Measurements from ENCODE around the gene NID2.

Gene NID2

GRCh38 chr14:52039124-52039815 lies 29.6 kb downstream of the NID2 start:
- DNase-seq: no peak
- H3K27me3 ChIP-seq: no peaks in the 10 kb centered on the region
- TF ChIP-seq, protein P1, sequence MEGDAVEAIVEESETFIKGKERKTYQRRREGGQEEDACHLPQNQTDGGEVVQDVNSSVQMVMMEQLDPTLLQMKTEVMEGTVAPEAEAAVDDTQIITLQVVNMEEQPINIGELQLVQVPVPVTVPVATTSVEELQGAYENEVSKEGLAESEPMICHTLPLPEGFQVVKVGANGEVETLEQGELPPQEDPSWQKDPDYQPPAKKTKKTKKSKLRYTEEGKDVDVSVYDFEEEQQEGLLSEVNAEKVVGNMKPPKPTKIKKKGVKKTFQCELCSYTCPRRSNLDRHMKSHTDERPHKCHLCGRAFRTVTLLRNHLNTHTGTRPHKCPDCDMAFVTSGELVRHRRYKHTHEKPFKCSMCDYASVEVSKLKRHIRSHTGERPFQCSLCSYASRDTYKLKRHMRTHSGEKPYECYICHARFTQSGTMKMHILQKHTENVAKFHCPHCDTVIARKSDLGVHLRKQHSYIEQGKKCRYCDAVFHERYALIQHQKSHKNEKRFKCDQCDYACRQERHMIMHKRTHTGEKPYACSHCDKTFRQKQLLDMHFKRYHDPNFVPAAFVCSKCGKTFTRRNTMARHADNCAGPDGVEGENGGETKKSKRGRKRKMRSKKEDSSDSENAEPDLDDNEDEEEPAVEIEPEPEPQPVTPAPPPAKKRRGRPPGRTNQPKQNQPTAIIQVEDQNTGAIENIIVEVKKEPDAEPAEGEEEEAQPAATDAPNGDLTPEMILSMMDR (IDR thresholded peaks at IDR 0.05; ENCODE audit: low read depth, low read length): no peak
- H3K4me1 ChIP-seq: no peaks in the 10 kb centered on the region
- no peaks in the 10 kb centered on the region for H3K36me3 ChIP-seq
- no peaks in the 10 kb centered on the region for H3K9me3 ChIP-seq
- H3K4me3 ChIP-seq (ENCODE audit: low read depth, low read length): no peak overlapping the region

DNA sequence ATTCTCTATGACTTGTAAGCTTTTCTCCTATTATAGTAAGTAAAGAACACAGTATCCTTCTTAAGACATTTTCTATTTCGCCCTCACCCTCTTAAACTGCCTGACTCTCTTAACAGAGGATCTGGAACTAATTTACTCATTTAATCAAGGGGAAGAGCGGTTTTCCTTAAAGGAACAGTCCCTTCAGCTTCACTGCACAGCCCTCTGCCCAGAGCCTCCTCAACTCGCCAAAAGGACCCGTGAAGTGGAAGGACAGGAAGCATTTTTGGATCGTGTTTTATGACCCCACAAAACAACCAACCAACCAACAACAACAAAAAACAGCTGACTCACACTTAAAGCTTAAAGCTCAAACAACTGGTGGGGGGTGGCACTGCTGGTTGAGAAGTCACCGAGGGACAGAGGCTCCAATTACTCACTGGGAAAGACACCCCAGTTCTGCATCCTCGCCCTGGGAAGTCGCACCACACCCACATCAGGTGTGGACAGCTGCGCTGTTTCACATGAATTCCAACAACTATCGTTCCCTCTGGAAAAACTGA lies 35.7 kb downstream of the NID2 start:
- TF ChIP-seq, protein P1 (IDR thresholded peaks at IDR 0.05; ENCODE audit: low read depth, low read length): no peak
- no peaks in the 10 kb centered on the region for H3K4me1 ChIP-seq
- H3K27me3 ChIP-seq: no peaks in the 10 kb centered on the region
- DNase-seq: no peak
- no peak overlapping the region for H3K4me3 ChIP-seq (ENCODE audit: low read depth, low read length)
- no peaks in the 10 kb centered on the region for H3K9me3 ChIP-seq
- no peaks in the 10 kb centered on the region for H3K36me3 ChIP-seq

- no peaks in the 10 kb centered on the region for H3K36me3 ChIP-seq
- H3K4me3 ChIP-seq (ENCODE audit: low read depth, low read length): no peak overlapping the region
- no peak for DNase-seq
- TF ChIP-seq, protein P1 (IDR thresholded peaks at IDR 0.05; ENCODE audit: low read depth, low read length): no peak
- H3K27me3 ChIP-seq: no peaks in the 10 kb centered on the region
- no peaks in the 10 kb centered on the region for H3K9me3 ChIP-seq
- H3K4me1 ChIP-seq: no peaks in the 10 kb centered on the region
These were observed 36.6 kb downstream of the NID2 start for GRCh38 chr14:52032204-52032801.

- no peaks in the 10 kb centered on the region for H3K4me1 ChIP-seq
- TF ChIP-seq, protein P1 (IDR thresholded peaks at IDR 0.05; ENCODE audit: low read depth, low read length): no peak
- no peak overlapping the region for H3K4me3 ChIP-seq (ENCODE audit: low read depth, low read length)
- DNase-seq: no peak
- no peaks in the 10 kb centered on the region for H3K27me3 ChIP-seq
- H3K9me3 ChIP-seq: no peaks in the 10 kb centered on the region
- H3K36me3 ChIP-seq: no peaks in the 10 kb centered on the region
These were observed 37.1 kb downstream of the NID2 start for GRCh38 chr14:52031781-52032180.

DNA sequence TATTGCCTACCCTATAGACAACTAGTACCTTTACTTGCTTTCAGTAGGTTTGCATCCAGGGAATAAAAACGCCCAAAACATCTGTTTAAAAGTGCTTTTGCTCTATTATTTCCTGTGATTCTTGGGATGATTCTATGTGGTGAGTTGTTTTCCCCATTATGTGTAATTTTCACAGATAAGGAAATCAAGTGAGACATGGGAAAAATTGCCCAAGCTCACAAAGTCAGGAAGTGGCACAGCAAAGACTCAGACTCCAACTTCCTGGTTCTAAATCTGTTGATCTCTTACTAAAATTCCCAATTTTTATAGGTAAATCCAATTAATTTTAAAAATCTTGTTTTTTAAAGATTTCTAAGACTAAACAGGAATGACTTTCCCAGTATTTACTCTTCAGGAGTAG lies 39.0 kb downstream of the NID2 start:
- no peaks in the 10 kb centered on the region for H3K9me3 ChIP-seq
- H3K4me1 ChIP-seq: no peaks in the 10 kb centered on the region
- H3K4me3 ChIP-seq (ENCODE audit: low read depth, low read length): no peak overlapping the region
- DNase-seq: no peak
- no peaks in the 10 kb centered on the region for H3K36me3 ChIP-seq
- TF ChIP-seq, protein P1 (IDR thresholded peaks at IDR 0.05; ENCODE audit: low read depth, low read length): no peak
- H3K27me3 ChIP-seq: no peaks in the 10 kb centered on the region

GRCh38 chr14:52026901-52027300 lies 42.0 kb downstream of the NID2 start:
- no peak for DNase-seq
- H3K4me3 ChIP-seq (ENCODE audit: low read depth, low read length): no peak overlapping the region
- H3K4me1 ChIP-seq: no peaks in the 10 kb centered on the region
- no peaks in the 10 kb centered on the region for H3K36me3 ChIP-seq
- no peaks in the 10 kb centered on the region for H3K9me3 ChIP-seq
- H3K27me3 ChIP-seq: no peaks in the 10 kb centered on the region
- TF ChIP-seq, protein P1 (IDR thresholded peaks at IDR 0.05; ENCODE audit: low read depth, low read length): no peak

Measured in BE2C (cell line).